HG02571 (cell line): ENCODE data around the gene TDRD3.
A peak's percentile ranks its signal among the peaks of the same experiment; 100 is the strongest.
"Not testable (repeated sequence)": the region's sequence is repeated elsewhere in the genome, so short reads cannot be mapped to it uniquely, and the experiment has no call there.

Experiments
- ATAC-seq: cut with Tn5 transposase; IDR thresholded peaks from one replicate; pipeline ENCODE4 v1.9.1; 2021; ENCODE audit warnings: mild to moderate bottlenecking, moderate library complexity; ENCODE audit not compliant: unreplicated experiment

TDRD3 gene

DNA sequence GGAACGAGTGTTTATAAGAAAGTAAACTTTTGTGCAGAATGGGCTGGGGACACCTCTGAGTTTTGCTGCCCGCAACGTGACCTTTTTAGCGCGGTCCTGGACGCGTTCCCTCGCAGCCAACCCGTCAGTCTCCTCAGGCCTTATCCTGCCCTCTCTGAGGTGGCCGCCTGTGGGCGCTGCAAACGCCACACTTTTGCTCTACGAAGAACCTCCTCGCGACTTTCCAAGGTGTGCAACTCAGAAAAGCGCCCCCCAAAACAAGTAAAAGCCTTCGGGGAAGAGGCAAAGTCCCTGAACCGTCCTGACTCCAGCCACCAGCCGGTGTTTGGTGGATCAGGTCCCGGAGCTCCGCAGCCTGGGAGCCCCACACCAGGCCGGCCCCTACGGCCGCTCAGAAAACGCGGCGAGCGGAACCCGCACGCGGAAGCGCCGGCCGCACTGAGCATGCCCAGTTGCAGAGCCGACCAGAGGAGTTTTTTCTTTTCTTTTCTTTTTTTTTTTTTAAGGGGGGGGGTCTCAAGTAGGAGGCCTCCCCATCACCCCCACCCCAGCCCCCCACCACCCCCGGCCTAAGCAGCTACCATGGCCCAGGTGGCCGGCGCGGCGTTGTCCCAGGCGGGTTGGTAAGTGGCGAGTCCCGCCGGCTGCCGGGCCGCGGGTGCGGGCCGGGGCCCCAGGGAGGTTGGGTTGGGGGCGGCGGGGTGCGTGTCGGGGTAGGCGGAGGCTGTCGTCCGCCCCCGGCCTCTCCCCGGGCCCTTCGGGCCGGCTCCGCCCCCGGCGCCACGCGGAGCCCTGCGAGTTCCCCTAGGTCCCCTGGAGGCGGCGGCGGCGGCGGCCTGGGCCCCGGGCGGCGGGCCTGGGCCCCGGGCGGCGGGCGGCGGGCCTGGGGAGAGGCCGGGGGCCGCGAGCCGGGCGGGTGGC lies at the start of gene TDRD3:
Gene TDRD3 (plus strand): TSS at position 438 of the 921 bp plus-strand sequence. CDS start 145 bp downstream, at position 583.
- peak; percentile 54 for ATAC-seq

DNA sequence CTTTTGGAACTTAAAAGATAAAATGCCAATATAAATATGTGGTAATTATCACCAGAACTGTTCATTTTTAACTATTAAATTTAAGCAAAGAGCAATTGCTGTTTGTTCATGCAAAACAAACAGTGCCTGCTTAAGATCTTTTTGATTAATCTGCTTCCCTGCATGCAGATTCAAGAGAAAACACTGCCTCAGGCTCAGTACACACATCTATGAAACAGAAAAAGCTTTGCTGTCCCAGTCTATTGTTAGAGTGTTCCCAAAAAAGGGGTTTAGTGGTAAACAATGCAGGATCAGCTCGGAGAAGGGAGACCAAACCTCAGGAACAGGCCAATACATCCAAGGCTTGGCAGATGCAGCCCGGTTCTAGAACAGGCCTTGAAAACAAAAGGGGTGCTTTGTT lies 49.3 kb upstream of the TDRD3 start:
- no peak for ATAC-seq

DNA sequence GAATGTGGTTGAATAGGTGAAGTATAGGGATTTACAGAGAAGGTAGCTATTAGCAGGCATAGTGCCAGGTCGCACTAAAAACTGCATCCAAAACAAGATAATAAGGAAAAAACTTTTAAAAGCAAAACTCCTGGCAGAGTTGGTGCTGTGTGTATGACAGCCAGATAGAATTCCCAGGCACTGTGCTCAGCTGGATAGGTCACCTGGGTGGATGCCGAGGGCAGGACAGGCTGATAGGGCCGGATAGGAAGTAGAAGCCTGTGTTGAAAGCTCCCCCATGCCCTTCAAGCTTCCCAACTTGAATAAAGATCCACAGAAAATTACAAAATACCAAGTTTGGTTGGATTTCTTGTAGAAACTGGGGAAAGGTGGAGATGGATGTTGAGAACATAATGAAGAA lies 48.9 kb upstream of the TDRD3 start:
- no peak for ATAC-seq

DNA sequence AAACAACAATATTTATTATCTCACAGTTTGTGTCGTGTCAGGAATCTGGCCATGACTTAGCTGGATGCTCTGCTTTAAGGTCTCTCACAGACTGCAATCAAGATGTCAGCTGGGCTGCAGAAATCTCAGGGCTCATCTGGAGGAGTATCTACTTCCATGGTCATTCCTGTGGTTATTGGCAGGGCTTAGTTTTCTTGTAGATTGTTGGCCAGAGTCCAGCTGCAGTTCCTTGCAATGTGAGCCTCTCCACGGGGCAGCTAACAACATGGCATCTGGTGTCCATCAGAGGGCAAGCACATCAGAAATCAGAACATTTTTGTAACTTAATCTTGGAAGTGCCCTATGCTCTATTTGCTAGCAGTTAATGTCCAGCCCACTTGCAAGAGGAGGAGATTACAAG lies 45.7 kb upstream of the TDRD3 start:
- ATAC-seq, result no peak

DNA sequence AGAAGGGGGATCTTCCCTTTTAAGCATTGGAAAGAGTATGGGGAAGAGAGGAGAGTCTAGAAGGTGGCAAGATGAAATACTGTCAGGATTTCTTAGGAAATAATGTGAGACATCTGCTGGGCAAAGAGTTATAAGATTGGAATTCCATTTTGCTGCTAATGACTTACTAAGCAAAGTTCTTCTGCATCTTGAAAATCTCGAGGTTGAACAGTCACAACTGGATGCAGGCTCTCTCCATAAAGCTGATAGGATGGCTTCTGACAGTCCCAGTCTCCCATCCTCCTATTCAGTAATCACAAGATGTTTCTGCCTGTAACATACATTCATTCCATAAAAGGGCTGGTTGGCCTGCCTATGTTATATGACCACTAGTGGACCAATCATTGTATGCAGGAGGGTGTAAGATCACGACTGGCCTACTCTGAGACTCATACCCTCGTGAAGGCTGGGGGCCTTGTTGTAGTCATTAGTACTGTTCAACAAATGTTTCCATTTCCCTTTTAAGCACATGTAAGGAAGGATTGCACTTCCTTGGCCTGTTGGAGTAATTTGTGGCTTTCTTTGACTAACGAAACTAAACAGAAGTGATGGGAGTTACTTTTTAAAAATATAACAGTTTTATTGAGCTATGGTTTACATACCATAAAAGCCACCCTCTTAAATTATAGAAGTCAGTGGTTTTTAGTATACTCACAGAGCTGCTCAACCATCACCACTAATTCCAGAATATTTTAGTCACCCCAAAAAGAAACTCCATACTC lies 45.0 kb upstream of the TDRD3 start:
- no peak for ATAC-seq

DNA sequence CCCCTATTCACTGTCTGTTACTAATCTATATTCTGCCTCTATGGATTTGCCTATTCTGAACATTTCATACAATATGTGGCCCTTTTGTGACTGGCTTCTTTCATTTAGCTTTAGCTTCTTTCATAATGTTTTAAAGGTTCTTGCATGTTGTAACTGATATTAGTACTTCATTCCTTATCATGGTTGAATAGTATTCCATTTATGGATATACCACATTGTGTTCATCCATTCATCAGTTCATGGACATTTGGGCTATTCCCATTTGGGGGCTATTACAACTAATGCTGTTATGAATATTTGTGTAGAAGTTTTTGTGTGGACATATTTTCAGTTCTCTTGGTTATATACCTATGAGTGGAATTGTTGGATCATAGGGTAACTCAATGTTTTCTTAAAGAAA lies 44.4 kb upstream of the TDRD3 start:
- no peak for ATAC-seq

DNA sequence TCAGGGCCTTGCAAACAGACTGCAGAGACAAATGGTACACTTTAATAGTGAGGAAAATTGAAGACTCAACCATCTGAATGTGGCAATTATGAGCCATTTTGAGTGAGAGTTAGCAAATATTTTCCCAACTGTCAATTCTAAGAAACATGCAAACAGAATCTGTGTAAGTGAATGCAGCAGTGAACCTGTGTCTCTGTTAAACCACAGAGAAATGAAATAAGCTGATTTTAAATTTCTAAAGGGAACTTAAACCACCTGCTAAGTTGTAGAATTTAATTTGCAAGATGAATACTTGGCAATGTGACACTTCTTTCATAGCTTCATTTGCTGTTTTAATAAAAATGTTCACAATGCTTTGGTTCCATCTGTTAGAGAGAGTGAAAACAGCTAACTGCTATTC lies 42.0 kb upstream of the TDRD3 start:
- ATAC-seq, result no peak

DNA sequence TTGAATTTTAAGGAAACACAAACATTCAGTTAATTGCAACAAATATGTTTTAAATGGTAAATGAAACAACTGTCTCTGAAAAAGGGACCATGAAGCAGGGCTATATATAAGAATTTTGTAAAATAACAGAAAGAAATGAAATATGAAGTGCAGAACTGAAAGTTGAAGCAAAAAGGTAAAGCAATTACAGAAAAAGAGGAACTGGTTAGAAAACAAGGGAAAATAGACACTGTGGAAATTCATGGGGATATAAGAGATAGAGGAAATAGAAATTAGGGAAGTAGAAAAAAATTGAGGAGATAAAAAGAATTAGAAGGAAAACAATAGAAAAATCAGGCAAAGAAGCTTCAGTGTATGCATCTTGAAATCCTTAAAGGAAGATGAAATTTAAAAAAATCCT lies 40.0 kb upstream of the TDRD3 start:
- no peak for ATAC-seq

DNA sequence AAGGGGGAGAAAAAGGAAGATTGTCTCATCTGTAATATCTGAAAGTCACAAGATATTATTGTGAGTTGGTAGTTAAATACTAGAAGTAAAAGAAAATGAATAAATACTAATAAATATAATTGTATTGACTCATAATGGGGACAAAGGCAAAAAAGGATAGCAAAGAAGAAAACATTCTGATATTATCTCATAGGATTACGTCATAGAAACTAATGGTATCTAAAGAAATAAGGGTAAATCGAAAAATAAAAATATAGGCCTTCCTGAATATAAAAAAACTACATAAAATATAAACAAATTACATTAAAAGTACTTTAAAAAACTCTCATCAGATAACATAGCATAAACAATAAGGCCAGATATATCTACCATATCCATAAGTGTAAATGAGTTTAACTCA lies 38.6 kb upstream of the TDRD3 start:
- no peak for ATAC-seq

DNA sequence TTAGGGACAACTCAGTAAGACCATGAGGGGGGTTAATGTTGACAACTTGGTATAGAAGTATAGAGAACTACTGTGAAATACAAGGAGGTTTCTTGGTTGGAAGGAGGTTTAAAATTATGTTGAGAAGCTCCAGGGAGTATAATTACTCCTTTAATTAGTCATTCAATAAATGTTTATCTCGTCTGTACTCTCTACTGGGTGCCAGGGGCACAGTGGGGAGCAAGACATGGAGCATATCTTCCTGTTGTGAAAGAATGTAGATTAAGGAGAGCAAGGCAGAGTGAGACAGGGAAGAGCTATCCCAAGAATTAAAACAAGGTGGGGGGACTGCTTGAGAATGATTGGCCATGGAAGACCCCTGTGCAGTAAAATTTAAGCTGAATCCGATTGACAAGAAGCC lies 33.7 kb upstream of the TDRD3 start:
- ATAC-seq, result no peak

DNA sequence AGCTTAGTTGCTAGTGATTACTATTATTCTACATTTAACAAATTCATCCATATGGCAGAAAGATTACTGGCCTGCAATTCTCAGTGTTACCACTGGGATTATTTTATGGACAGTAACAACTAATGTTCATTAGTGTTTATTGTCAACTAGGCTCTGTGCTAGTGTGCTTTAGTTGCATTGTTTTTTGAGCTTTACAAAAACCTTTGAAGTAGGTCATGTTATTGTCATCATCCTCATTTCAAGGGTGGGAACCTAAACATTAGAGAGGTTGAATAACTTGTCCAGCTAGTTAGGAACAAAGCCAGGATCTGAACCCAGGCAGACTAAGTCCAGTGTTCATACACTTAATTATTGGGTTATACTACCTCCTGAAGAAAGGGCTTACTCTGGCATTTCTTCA lies 27.8 kb upstream of the TDRD3 start:
- peak; percentile 78 for ATAC-seq

DNA sequence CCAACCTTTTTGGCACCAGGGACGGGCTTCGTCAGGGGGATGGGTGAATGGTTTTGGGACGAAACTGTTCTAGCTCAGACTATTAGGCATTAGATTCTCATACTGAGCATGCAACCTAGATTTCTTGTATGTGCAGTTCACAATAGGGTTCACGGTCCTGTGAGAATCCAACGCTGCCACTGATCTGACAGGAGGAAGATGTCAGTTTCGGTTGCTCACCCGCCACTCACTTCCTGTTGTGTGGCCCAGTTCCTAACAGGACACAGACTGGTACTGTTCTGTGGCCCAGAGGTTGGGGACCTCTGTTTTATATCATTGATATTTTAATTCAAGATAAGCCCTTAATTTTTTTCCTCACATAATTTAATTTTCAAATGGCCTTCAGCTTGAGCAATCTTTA lies 26.7 kb upstream of the TDRD3 start:
- no peak for ATAC-seq

DNA sequence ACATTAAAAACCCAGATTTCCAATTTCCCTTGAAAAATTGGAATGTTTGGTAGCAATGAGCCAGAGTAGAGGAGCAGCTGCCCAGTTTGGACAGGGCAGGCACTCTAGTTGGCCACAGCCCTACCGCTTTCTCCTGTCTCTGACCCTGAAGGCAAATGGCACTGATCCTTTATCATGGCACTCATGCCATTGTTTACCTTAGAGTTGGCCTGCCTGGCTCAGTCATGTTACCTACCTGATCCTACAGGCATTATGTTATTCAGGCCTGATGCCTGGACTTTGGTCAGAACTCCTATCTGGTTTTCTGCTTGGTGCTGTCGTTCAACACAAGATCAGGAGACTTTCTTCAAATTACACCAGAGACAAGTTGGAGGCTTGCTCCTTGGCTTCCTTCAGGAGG lies 24.9 kb upstream of the TDRD3 start:
- no peak for ATAC-seq

DNA sequence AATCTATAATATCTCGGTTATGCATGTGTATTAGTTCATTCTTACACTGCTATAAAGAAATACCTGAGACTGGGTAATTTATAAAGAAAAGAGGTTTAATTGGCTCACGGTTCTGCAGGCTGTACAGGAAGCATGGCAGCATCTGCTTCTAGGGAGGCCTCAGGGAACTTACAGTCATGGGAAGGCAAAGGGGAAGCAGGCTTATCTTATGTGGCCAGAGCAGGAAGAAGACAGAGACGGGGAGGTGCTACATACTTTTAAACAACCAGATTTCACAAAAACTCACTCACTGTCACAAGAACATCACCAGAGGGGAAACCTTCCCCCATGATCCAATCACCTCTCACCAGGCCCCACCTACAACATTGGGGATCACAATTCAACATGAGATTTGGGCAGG lies 17.7 kb upstream of the TDRD3 start:
- not testable (repeated sequence) for ATAC-seq

DNA sequence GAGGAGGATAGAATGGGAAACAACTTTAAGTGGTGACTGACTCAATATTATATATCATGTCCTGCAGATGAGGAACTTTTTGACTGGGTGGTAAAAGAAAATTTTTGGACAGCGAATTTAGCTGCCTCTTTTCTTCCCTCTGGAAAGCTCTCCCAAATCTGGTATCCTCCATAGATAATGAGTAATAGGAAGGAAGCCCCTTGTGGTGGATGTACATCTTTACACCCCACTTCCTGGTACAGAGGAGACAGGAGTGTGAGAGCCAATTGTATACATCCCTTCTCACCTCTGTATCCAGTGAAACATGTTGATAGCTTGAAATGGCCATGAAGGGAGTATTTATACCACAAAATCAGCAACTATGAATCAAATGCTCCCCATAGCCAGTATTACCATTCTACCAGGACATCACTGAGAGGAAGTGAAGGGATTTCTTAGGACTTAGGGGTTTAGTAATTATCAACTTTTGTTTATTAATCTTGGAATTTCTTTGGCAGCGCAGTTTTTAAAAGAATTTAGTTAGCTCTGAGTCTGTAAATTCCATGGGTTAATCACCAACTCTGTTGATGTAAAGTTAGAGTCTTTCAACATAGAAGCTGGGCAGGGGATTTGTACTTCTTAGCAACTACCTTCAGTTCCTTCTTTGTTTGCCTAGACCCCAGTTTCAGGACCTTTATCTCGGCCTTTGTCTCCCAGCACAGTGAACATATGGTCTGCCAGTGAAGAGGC lies 17.0 kb upstream of the TDRD3 start:
- ATAC-seq, result no peak

DNA sequence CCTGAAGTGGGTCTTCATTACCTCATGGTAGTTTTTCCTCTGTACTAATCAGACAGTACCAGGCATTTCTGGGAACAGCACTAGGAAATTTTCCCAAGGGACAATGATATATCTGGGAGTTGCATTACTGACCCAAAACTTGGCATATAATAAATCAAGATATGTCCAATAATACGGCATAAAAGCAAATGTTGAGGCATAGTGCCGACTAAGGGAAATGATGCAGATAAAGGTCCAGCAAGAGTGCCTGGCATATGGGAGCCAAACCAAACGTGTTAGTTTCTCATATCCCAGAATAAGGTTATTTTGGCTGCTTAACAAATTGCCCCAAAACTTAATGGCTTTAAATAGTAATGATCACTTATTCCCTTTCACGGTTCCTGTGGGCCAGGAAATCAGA lies 12.1 kb upstream of the TDRD3 start:
- no peak for ATAC-seq

DNA sequence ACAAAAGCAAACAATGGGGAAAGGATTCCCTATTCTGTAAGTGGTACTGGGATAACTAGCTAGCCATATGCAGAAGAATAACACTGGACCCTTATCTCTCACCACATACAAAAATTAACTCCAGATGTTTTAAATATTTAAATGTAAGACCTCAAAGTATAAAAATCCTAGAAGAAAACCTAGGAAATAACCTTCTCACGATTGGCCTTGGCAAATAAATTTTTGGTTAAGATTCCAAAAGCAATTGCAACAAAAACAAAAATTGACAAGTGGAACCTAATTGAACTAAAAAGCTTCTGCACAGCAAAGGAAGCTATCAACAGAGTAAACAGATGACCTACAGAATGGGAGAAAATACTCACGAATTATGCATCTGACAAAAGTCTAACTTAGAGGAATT lies 10.8 kb upstream of the TDRD3 start:
- ATAC-seq, result no peak

DNA sequence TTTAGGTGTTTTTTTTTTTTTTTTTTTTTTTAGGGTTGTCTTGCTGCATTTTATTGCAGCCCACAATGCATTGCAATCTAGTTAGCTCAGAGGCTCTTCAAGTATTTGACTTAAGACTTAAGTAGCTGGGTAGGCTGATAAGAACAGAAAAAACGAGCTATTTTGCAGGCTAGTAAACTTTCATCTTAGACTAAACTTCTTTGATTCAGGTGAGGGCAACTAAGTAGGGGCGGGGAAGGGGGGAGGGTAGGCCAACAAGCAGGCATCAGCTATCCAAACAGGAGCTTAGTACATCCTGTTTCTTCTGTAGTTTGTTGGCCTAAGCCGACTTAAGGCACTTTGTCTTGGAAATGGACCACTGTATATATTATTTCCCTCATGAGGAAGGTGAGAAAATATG lies 4.9 kb upstream of the TDRD3 start:
- no peak for ATAC-seq

DNA sequence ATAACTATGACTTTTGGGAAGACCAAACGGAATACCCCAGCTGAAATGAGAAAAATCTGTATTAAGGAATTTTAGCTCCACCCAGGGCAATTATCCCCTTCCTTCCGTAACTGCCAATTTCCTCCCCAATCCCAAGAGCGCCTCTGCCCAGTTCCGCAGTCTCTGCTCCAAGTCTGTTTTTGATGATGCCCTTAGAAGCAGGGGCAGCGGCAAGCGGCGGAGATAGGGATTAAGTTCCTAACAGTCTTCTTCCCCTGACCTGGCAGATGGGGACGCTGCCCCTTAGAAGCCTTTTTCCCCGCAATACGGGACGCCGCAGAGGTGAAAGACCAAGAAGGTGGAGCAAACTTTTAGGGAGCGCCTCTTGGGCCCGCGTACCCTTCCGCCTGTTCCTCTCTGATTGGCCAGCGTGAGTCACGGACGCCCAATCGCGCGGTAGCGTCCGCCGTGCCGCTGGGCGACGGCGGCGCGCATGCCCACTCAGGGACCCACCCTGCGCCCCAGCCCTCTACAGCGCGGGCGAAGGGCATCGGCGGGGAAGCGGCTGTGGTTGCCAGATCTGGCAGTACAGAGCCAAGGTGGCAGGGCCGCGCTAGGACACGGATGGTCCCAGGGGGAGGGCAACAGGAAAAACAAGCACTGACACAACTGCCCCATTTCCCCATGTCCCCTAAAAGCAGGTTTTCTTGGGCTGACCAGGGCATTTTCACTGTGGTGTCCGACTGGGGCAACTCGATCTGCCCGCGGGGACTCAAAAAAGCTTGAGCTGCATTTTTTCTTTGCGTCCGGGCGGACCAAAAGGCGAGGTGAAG lies 843 bp upstream of the TDRD3 start:
- ATAC-seq, result peak; percentile 72

DNA sequence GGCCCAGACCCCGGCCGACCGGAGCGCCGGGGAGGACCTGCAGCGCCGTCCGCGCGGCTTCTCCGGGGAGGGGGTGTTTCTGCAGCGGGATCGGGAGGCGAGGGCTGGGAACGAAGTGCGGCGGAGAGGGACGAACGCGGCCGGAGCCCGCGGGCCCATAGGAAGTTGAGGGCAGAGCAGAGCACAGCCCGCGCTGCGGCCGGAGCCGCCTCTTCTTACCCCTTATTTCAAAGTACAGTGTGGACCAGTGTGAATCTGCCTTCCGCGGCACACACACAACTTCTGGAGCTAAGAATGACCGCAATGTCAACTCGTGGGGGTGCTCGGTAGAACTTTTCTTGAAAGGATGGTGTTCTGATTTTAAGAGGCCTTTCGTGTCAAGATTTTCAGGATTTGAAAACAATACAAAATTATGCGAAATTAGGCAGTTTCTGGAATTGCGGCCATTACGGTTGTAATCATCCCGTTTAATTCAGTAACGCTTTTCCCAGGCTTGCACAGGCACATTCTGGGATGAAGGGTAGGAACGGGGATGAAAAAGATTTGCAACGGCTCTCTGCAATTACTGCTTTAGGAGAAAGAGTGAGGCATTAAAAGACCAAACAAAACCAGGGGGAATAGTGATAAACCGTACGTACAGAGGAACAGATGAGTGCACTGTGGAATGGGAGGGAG lies 821 bp downstream of the TDRD3 start:
- ATAC-seq, result peak; percentile 32
